Fibroblast of the aortic adventitia (primary cell): ENCODE results near the gene ZFPM1. TPM values are rescaled to one million over a fixed set of nuclear protein-coding genes. Genes with fewer than 3 reads are reported as not detected.

ENCODE experiments used
- DNase-seq: peaks from one replicate; pipeline ENCODE4 v3.0.0-alpha.2; 2010; ENCODE audit warnings: low read depth
- H3K4me3 ChIP-seq: 2 replicates; pipeline ENCODE4 v1.5.1; 2011; ENCODE audit warnings: low read depth, mild to moderate bottlenecking, control low read depth, low read length, moderate library complexity
- total RNA-seq: library from RNA; depleted of rRNA; stranded (reverse); fragments of >200 nt; gene quantifications from 2 replicates; pipeline ENCODE4 v1.2.3, GENCODE V29; 2012; ENCODE audit warnings: low replicate concordance
- TF ChIP-seq, protein P1 (sequence below): IDR thresholded peaks from 2 replicates; pipeline ENCODE4 v1.5.1; 2011; ENCODE audit warnings: mild to moderate bottlenecking, low read length, control low read depth, inconsistent platforms; ENCODE audit not compliant: insufficient read depth

The ZFPM1 gene
- total RNA-seq, 1 donor, result 4.2 TPM

DNA sequence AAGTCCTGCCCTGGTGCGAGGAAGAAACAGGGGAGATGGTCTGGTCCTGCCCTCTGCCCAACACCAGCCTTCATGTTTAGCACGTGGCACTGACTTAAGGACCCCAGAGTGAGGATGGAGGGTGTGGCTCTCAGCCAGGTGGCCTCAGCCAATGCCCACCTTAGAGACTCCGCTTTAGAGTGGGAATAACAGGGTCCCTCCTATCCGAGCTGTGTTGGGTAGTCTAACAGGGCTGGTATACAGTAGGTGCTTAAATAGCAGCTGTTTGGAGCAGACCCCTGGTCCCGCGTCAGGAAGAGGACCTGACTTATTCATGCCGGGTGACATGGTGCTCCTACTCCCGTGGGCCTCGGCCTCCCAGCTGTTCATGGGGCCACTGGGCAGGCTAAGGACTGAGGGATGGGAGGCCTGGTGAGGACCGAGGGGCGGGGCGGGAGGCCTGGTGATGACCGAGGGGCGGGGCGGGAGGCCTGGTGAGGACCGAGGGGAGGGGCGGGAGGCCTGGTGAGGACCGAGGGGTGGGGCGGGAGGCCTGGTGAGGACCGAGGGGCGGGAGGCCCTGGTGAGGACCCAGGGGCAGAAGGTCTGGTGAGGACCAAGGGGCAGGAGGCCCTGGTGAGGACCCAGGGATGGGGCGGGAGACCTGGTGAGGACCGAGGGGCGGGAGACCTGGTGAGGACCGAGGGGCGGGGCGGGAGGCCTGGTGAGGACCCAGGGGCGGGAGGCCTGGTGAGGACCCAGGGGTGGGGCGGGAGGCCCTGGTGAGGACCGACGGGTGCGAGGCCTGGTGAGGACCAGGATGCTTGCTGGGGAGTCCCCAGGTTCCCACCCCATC is 7.6 kb downstream of the ZFPM1 start:
- TF ChIP-seq, protein P1, sequence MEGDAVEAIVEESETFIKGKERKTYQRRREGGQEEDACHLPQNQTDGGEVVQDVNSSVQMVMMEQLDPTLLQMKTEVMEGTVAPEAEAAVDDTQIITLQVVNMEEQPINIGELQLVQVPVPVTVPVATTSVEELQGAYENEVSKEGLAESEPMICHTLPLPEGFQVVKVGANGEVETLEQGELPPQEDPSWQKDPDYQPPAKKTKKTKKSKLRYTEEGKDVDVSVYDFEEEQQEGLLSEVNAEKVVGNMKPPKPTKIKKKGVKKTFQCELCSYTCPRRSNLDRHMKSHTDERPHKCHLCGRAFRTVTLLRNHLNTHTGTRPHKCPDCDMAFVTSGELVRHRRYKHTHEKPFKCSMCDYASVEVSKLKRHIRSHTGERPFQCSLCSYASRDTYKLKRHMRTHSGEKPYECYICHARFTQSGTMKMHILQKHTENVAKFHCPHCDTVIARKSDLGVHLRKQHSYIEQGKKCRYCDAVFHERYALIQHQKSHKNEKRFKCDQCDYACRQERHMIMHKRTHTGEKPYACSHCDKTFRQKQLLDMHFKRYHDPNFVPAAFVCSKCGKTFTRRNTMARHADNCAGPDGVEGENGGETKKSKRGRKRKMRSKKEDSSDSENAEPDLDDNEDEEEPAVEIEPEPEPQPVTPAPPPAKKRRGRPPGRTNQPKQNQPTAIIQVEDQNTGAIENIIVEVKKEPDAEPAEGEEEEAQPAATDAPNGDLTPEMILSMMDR, result no peak
- DNase-seq, result no peak
- no peak overlapping the region for H3K4me3 ChIP-seq

DNA sequence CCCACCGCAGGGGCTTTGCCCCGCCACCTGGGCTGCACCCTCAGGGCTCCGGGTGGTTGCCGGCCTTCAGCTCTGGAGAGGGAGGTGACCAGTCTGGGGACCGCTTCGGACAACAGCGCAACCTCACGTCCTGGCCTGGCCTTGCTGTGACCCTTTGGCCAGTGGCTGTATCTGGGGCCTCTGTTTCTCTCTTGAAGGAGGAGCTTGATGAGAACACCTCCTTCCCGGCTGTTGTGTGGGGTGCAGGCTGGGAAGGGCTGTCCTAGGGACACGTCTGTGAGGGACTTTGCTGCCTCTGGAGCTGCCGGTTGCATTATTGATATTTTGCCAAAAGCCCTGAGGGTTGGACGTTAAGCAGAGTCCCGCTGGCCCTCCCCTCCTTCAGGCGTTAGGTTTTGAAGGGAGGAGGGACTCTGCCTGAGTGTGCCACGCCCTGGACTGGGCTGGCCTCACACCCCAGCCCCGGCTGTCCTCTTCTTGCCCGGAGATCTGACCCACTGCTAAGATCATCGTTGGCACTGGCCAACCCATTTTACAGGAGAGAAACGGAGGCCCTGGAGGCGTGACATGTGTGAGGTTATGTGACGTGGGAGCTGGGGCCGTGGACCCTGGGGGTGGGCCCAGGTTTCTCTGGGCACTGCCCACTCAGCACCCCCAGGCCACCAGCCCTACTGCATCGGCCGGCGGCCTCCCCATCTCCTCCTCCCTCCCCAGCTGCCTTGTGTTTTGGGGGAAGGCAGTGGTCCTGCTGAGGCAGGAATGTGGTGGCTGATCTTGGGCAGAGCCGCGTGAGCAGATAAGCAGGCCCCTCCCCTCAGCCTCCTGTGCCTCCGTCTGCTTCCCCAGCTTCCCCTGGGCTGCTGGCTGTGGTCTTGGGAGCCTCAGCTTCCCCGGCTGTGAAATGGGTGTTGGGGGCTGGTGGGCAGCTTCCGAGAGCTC is 8.5 kb downstream of the ZFPM1 start:
- TF ChIP-seq, protein P1, result no peak
- no peak overlapping the region for H3K4me3 ChIP-seq
- no peak for DNase-seq

DNA sequence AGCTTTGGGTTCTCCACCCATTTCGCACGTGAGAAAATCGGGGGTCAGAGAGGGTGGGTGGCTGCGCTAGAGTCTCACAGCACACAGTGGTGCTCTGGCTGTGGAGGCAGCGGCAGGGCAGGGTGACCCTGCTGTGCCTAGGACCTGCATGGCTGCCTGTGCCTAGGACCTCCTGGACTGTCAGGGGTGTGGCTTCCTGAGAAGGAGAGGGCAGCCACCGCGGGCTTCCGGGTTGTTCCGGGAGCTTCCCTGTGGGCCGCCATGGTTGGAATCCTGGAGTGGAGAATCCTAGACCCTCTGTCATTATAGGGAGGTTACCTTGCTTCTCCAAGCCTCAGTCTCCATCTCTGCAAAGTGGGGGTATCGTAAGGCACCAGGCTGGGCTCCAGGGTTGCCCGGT is 9.3 kb downstream of the ZFPM1 start:
- H3K4me3 ChIP-seq, result no peak overlapping the region
- DNase-seq, result no peak
- TF ChIP-seq, protein P1, result no peak

DNA sequence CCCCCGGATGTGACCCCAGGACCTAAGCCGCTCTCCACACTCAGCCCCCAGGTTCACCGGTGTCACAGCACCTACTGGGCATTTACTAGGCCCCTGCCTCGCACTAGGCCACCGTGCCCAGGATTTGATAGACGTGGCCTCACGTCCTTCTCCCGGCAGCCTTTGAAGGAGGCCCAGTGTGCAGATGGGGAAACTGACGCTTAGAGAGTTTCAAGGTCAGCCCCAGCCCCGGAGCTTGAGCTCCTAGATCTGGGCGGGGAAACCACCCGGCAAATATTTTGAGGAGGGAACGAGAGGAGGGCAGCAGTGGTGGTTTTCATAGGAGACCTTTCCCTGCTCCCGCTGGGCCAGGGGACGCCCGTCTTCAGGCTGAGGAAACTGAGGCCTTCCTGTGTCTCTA is 10.3 kb downstream of the ZFPM1 start:
- TF ChIP-seq, protein P1, result no peak
- no peak for DNase-seq
- no peak overlapping the region for H3K4me3 ChIP-seq

DNA sequence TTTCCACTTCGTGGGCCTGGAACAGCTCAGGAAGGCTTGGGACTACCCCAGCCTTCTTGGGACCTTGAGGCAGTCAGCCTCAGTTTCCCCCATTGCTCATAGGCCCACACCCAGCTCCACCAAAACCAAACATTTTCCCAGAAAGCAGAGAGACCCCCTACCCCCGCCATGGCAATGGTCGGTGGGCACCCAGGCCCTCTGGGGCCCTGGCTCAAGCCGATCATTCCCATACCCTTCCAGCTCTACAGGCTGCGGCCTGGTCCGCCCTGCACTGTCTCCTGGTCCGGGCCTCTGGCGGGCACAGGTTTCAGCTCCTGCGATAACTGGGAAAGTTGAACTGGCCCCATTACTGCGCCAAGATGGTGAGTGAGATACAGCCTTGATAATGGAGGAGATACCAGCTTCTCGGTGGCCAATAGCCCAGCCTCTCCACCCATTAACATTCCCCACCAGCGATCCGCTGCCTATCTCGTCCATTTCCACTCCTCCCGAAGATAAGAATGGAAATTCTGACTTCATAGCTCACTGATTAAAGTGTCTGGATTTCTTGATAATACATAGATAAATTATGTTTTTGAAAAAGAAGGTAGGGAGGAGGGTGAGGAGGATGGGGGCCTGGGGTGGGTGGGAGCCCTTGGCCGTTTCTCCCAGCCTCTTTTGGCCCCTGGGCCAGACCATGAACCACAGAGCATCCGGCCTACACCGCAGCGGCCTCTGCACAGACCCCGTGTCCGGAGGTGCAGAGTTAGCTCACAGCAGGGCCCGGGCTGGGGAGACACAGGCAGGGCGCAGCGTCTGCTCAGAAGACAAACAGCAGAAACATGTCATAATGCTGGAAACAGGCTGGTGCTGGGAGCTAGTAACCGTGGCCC is 11.6 kb downstream of the ZFPM1 start:
- no peak overlapping the region for H3K4me3 ChIP-seq
- peak; percentile 83 for DNase-seq
- TF ChIP-seq, protein P1, result no peak

DNA sequence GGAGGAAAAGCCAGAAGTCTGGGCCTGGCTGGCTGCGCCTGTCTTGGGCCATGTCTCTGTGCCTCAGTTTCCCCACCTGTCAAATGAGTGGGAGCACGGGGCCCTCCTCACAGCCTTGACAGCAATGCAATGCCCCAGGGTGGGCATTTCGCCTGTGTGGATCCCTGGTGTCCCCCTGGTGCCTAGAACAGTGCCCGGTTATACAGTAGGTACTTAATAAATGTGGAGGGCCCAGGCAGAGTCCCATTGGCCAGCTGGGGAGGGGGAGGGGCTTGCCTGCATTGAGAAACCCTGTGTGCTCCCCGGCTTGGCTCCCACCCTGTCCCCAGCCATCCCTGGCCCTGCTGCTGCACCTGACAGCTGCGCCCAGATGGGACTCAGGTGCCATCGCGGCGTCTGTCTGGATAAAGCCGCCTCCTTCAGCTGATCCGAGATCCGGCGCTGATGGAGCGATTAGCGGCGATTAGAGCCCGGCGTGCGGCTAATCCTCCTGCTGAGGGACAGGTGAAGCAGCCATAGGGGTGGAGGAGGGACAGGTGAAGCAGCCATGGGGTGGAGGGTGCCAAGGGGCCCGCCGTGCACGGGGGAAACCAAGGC is 12.4 kb downstream of the ZFPM1 start:
- TF ChIP-seq, protein P1, result no peak
- no peak for DNase-seq
- H3K4me3 ChIP-seq, result no peak overlapping the region
